Tibial nerve (tissue), 4 donors: ENCODE results near the gene OSBPL5. TPM values are rescaled to one million over a fixed set of nuclear protein-coding genes. Genes with fewer than 3 reads are reported as not detected.

ENCODE experiments used
- DNase-seq, 2 donors: peaks; one replicate each; pipeline ENCODE4 v3.0.0-alpha.2; 2019; ENCODE audit warnings: low spot score in 2 of 2
- H3K27ac ChIP-seq, 4 donors: fragments of 200-600 bp; sonication (generic) in 3 of 4; one replicate each; pipeline ENCODE4 v1.5.1; 2017 to 2019; ENCODE audit warnings: mild to moderate bottlenecking in 1 of 4
- H3K27me3 ChIP-seq, 2 donors: fragments of 200-600 bp; sonication (generic) in 1 of 2; one replicate each; pipeline versions ENCODE4 v1.5.1 to v1.6.0; 2017 to 2019
- H3K36me3 ChIP-seq, 3 donors: fragments of 200-600 bp; sonication (generic); one replicate each; pipeline ENCODE4 v1.5.1; 2018 to 2019
- H3K4me1 ChIP-seq, 4 donors: fragments of 200-600 bp; sonication (generic) in 3 of 4; one replicate each; pipeline ENCODE4 v1.5.1; 2017 to 2019
- H3K4me3 ChIP-seq, 4 donors: fragments of 200-600 bp; sonication (generic) in 3 of 4; one replicate each; pipeline ENCODE4 v1.5.1; 2017 to 2019; ENCODE audit warnings: mild to moderate bottlenecking in 1 of 4, moderate library complexity in 1 of 4
- H3K9me3 ChIP-seq, 4 donors: fragments of 200-600 bp; sonication (generic) in 3 of 4; one replicate each; pipeline ENCODE4 v1.5.1; 2017 to 2019
- EP300 ChIP-seq, 2 donors: sonication (generic); formaldehyde crosslinking; IDR thresholded peaks; one replicate each; pipeline ENCODE4 v1.6.1; 2017; ENCODE audit warnings: antibody characterized with exemption in 2 of 2, mild to moderate bottlenecking in 1 of 2
- POLR2A ChIP-seq, 2 donors: fragments of 450-650 bp; IDR thresholded peaks; one replicate each; pipeline ENCODE4 v1.6.1; 2017; ENCODE audit warnings: antibody characterized with exemption in 2 of 2, mild to moderate bottlenecking in 2 of 2, moderate library complexity in 2 of 2
- WGBS, 2 donors: methylation state at CpG; one replicate each; pipeline ENCODE4 v1.1.5; 2018; 5-methylcytosine and 5-hydroxymethylcytosine counted together
- total RNA-seq, 4 donors: library from RNA; depleted of rRNA; stranded (reverse); fragments of >200 nt; gene quantifications; one replicate each; pipeline ENCODE4 v1.1.0, GENCODE V29; 2016
- TF ChIP-seq, protein P1 (sequence below), 5 experiments: fragments of 200-600 bp in 3 of 5; fragments of 450-650 bp in 2 of 5; sonication (generic) in 3 of 5; IDR thresholded peaks; one replicate each; pipeline ENCODE4 v1.5.1; 2016 to 2019; ENCODE audit warnings: antibody characterized with exemption in 5 of 5, mild to moderate bottlenecking in 3 of 5, moderate library complexity in 2 of 5

The OSBPL5 gene
- total RNA-seq, 4 donors from 2014 or later = 58.8 to 168 (median 106) TPM

DNA sequence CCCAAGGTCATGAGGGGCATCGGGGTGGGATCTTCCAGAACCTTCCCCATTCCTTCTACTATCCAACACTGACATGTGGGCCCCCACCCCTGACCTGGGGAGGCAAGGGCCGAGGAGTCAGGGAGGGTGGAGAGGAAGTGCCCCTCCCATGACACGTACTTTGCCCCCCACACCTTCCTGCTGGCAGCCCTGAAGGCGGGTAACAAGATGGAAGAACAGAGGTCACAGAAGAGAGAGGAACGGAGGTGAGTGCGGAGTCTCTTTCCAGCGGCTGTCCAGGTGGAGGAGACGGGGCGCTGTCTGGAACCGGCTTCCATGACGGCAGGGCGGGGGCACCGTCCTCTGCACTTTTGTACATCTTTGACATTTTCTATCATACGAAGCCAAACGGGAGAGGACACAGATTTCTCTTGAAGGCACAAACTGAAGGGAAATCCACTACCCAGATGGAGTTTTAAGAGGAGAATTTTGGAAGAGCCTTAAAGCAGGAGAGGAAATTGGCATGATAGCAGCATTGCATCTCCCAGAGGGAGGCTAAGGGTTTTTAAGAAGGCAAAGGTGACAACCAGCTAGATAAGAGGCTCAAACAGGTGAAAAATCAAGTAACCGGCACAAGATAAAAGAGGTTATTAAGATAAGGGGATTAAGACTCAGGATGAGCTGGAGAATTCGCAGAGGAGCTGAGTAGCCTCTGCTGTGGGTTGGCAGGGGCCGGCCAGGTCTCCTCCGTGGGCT, 16.7 kb downstream of the OSBPL5 start:
- Histone ChIP-seq H3K9me3 (no peaks in the 10 kb centered on the region), H3K4me3 (no peak overlapping the region), H3K36me3 (peaks cover 0 to 26% (median 0%) of the 10 kb centered on the region in 3 donors), H3K27me3 (no peaks in the 10 kb centered on the region), H3K27ac (peak overlapping the region in 3 of 4 donors; percentile 70 to 92 (median 88)), H3K4me1 (peaks cover 0 to 98% (median 50%) of the 10 kb centered on the region in 4 donors)
- no peak for DNase-seq
- TF ChIP-seq POLR2A (IDR thresholded peaks at IDR 0.05) (no peak), EP300 (IDR thresholded peaks at IDR 0.05) (no peak)
- TF ChIP-seq, protein P1, sequence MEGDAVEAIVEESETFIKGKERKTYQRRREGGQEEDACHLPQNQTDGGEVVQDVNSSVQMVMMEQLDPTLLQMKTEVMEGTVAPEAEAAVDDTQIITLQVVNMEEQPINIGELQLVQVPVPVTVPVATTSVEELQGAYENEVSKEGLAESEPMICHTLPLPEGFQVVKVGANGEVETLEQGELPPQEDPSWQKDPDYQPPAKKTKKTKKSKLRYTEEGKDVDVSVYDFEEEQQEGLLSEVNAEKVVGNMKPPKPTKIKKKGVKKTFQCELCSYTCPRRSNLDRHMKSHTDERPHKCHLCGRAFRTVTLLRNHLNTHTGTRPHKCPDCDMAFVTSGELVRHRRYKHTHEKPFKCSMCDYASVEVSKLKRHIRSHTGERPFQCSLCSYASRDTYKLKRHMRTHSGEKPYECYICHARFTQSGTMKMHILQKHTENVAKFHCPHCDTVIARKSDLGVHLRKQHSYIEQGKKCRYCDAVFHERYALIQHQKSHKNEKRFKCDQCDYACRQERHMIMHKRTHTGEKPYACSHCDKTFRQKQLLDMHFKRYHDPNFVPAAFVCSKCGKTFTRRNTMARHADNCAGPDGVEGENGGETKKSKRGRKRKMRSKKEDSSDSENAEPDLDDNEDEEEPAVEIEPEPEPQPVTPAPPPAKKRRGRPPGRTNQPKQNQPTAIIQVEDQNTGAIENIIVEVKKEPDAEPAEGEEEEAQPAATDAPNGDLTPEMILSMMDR (IDR thresholded peaks at IDR 0.05) = no peak
- 83 to 84% methylated on average over 19 of the region's 19 CpGs for WGBS, 2 donors

- no peaks in the 10 kb centered on the region for H3K9me3 ChIP-seq
- no peaks in the 10 kb centered on the region for H3K27me3 ChIP-seq
- no peak for DNase-seq
- no peak for TF ChIP-seq POLR2A (IDR thresholded peaks at IDR 0.05)
- TF ChIP-seq EP300 (IDR thresholded peaks at IDR 0.05) = no peak
- TF ChIP-seq, protein P1 (IDR thresholded peaks at IDR 0.05) = no peak
- H3K36me3 ChIP-seq = peaks cover 0 to 26% (median 0%) of the 10 kb centered on the region in 3 donors
- 68 to 78% methylated on average over 17 to 21 of the region's 21 CpGs for WGBS, 2 donors
- no peak overlapping the region for H3K4me3 ChIP-seq
- H3K27ac ChIP-seq = peak overlapping the region; percentile 70 to 92 (median 80)
- H3K4me1 ChIP-seq = peaks cover 0 to 94% (median 42%) of the 10 kb centered on the region in 4 donors
These were observed 17.5 kb downstream of the OSBPL5 start for GRCh38 chr11:3147626-3148025.

- H3K4me1 ChIP-seq = peaks cover 0 to 90% (median 38%) of the 10 kb centered on the region in 4 donors
- WGBS, 2 donors = 30 to 51% methylated on average over 9 to 12 of the region's 17 CpGs
- no peak overlapping the region for H3K4me3 ChIP-seq
- TF ChIP-seq, protein P1 (IDR thresholded peaks at IDR 0.05) = no peak
- peak in 1 of 2 donors; percentile 44 for TF ChIP-seq EP300 (IDR thresholded peaks at IDR 0.05)
- no peak for TF ChIP-seq POLR2A (IDR thresholded peaks at IDR 0.05)
- DNase-seq = no peak
- H3K9me3 ChIP-seq = no peaks in the 10 kb centered on the region
- H3K27me3 ChIP-seq = no peaks in the 10 kb centered on the region
- H3K27ac ChIP-seq = peak overlapping the region; percentile 70 to 92 (median 80)
- H3K36me3 ChIP-seq = peaks cover 0 to 26% (median 0%) of the 10 kb centered on the region in 3 donors
These were observed 17.9 kb downstream of the OSBPL5 start for GRCh38 chr11:3147257-3147619.

DNA sequence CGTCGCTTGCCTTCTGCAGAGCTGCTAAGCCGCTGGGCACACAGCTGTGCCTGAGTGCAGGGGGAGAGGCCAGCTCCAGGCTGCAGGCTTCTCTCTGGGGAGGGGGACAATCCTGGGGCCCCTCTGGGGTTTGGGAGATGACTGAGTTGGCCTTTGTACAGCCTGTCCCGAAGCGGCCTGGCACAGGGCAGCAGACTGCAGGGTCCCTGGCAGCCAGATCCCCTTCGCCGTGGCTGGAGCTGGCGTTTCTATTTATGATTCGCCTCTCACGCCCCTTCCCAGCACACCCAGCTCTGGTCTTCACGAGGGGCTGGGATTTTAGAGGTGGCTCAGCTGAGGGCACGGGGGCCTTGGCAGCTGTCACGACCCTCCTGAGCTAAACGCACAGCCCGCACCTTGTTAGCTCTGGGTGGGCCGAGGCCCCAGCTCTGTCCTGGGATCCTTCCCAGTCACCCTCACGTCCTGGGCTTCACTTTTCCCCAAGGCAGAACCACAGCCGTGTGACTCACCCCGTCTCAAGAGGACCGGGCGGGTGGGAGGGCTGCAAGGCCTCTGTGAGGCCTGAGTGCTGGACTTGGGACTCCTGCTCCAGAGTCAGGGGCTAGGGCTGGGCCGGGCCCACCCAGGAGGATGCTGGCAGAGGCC, 18.4 kb downstream of the OSBPL5 start:
- DNase-seq = no peak

More for the DNA sequence above, 18.4 kb downstream of the OSBPL5 start:
- Histone ChIP-seq H3K27ac (peak overlapping the region; percentile 70 to 92 (median 80)), H3K27me3 (no peaks in the 10 kb centered on the region), H3K4me1 (peaks cover 0 to 85% (median 36%) of the 10 kb centered on the region in 4 donors), H3K36me3 (peaks cover 0 to 22% (median 0%) of the 10 kb centered on the region in 3 donors), H3K4me3 (no peak overlapping the region), H3K9me3 (no peaks in the 10 kb centered on the region)
- 55 to 58% methylated on average over 18 to 20 of the region's 22 CpGs for WGBS, 2 donors
- TF ChIP-seq EP300 (IDR thresholded peaks at IDR 0.05) = no peak
- no peak for TF ChIP-seq POLR2A (IDR thresholded peaks at IDR 0.05)
- TF ChIP-seq, protein P1 (IDR thresholded peaks at IDR 0.05) = no peak
